ENCODE results near the gene CHD9NB.

- TF ChIP-seq, protein P1, sequence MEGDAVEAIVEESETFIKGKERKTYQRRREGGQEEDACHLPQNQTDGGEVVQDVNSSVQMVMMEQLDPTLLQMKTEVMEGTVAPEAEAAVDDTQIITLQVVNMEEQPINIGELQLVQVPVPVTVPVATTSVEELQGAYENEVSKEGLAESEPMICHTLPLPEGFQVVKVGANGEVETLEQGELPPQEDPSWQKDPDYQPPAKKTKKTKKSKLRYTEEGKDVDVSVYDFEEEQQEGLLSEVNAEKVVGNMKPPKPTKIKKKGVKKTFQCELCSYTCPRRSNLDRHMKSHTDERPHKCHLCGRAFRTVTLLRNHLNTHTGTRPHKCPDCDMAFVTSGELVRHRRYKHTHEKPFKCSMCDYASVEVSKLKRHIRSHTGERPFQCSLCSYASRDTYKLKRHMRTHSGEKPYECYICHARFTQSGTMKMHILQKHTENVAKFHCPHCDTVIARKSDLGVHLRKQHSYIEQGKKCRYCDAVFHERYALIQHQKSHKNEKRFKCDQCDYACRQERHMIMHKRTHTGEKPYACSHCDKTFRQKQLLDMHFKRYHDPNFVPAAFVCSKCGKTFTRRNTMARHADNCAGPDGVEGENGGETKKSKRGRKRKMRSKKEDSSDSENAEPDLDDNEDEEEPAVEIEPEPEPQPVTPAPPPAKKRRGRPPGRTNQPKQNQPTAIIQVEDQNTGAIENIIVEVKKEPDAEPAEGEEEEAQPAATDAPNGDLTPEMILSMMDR (IDR thresholded peaks at IDR 0.05; ENCODE audit: poor library complexity), result no peak
- TF ChIP-seq EZH2phosphoT487 (IDR thresholded peaks at IDR 0.05; ENCODE audit: low read depth, severe bottlenecking, unreplicated experiment) (no peak), EZH2 (IDR thresholded peaks at IDR 0.05; ENCODE audit: borderline replicate concordance) (no peak)
Observed at GRCh38 chr16:53040788-53041187, 11.9 kb downstream of the CHD9NB start.
